Activated CD8-positive, alpha-beta memory T cell treated with anti-CD3 and anti-CD28 coated beads for 1 hour (primary cell): Measurements from ENCODE around the gene RAB8A.
"Not testable (repeated sequence)": the region's sequence is repeated elsewhere in the genome, so short reads cannot be mapped to it uniquely, and the experiment has no call there.

Experiments
- DNase-seq, 2 donors: peaks; one replicate each; pipeline ENCODE4 v3.0.0-alpha.2; 2020; ENCODE audit warnings: low read depth in 1 of 2; ENCODE audit errors: extremely low read depth in 1 of 2

RAB8A gene

DNA sequence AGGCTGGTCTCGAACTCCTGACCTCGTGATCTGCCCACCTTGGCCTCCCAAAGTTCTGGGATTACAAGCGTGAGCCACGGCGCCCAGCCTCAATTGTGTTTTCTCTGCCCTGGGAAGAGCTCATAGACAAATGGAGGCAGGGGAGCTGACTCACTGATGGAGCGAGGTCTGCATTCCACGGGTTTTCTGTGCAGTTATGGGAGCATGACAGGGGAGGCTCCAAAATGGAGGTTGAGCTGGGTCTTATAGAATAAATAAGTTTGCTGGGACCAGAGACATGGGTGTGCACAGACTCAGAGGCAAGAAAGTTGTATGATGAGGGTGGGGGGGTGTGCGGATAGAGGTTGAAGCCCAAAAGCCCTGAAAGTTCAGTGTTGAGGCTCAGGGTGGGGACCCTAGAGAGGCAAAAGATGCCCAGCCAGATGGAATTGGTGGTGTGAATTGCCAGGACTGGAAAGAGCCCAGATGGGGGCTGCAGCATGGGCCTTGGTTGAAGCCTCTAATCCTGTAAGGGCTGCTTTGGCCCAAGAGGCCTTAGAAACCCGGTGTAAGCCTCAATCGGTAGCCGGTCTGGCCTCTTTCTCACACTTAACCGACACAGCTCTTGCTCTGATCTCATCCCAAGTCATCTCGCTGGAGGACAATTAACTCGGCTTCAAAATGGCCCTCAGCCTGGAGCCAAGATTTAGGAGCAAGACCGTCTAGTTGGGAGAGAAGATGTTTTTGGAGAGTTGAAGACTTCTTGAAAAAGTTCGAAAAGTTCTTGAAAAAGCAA lies 33.5 kb upstream of the RAB8A start:
- DNase-seq: no peak

DNA sequence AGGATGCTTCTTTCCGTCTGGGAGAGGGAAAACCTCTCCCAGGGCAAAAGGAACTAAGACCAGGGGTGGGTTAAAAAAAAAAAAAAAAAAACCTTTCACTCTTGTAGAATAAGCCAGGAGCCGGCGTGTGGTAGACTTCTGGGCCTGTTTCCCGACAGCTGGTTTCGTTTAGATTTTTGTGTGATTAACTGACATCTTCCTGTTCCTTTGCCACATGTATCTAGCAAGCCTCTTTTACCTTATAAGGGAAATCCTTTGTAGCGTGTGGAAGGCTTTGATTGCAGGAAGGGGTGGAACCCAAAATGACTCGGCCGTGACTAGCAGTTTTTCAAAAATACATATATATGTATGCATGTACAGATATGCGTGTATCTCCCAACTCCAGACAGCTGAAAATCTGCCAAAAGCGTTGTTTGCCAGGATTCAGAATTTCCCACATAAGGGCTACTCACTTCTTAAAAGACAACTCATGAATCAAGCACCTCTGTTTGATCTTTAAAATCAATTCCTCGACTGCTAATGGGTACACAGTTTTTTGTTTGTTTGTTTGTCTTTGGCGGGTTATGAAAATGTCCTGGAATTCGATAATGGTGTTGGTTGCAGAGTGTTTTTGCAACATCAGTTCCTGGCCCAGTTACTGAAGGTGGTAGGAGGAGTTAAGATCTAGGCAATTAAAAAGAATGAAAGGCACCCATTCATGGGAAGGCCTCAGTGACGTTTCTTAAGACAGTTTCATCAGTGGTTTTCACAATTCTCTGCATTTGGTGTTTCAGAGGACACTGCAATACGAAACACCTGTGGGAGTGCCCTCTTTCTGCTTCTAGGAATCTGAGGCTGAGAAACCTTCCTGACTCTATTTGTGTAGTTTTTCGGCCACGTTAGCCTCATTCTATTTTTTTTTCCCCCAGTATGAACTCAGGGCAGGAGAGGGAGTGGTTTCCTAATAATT lies 32.7 kb upstream of the RAB8A start:
- no peak for DNase-seq

GRCh38 chr19:16084067-16084685 lies 27.5 kb upstream of the RAB8A start:
- DNase-seq: no peak

GRCh38 chr19:16085115-16085514 lies 26.6 kb upstream of the RAB8A start:
- DNase-seq: no peak

DNA sequence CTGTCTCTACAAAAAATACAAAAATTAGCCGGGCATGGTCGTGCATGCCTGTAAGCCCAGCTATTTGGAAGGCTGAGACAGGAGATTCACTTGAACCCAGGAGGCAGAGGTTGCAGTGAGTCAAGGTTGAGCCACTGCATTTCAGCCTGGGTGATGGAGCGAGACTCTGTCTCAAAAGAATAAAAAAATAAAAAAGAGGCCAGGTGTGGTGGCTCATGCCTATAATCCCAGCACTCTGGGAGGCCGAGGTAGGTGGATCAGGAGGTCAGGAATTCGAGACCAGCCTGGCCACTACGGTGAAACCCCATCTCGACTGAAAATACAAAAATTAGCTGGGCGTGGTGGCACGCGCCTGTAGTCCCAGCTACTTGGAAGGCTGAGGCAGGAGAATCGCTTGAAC lies 24.3 kb upstream of the RAB8A start:
- not testable (repeated sequence) for DNase-seq

GRCh38 chr19:16087940-16088339 lies 23.7 kb upstream of the RAB8A start:
- DNase-seq: no peak

DNA sequence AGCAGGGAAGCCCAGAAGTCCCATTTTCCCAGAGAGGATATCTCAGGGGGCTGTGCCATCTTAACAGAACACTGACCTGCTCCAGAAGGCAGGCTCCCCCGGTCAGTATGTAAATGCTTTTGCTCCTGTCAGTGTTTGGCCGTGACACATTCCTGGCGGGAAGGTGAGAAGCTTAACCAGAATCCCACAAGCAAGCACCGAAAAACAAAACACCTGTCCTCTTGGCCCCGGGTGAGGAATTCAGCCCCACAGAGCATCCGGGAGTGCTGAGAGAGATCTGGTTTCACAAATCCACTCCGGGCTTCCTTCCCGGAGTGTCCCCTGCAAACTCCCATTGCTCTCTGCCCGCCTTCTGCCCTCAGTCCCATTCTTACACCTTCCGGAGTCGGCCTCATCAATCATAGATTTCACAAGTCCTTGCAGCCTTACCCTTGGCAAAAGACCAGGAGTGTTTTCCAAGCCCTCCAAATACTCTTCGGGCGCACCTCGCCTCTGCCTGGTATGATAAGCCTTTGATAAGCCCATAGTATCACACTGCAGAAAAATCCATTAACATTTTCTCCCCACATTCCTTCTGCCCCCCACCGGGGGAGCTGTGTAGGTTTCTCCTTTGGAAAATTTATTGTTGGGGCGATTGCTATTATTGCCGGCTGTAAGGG lies 23.2 kb upstream of the RAB8A start:
- no peak for DNase-seq

GRCh38 chr19:16089010-16089846 lies 22.5 kb upstream of the RAB8A start:
- DNase-seq: no peak

DNA sequence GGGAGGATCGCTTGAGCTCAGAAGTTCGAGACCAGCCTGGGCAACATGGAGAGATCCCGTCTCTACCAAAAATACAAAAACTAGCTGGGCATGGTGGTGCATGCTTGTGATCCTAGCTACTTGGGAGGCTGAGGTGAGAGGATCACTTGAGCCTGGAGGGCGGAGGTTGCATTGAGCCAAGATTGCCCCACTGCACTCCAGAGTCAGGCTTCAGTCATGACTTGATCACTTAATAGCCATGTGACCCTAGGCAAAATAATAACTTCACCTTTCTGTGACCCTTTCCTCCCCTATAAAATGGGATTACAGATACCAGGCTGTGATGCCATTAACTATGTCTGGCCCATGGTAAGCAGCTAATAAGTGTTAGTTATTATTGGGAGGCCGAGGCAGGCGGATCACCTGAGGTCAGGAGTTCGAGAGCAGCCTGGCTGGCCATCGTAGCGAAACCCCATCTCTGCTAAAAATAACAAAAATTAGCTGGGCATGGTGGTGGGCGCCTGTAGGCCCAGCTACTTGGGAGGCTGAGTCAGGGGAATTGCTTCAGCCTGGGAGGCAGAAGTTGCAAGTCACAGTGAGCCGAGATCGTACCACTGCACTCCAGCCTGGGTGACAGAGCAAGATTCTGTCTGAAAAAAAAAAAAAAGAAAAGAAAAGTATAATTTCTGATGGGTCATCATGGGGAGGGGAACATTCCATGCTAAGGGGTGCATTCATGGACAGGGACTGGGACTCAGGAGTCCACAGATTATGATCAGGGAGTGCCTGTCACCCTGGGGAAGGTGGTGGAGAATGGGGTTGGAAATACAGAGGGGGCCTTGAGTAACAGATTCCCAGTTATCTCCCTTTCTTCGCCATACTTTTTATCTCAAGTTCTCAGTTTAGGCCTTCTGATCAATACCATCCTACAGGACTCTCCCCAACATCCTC lies 19.9 kb upstream of the RAB8A start:
- DNase-seq: no peak

GRCh38 chr19:16094360-16095070 lies 17.2 kb upstream of the RAB8A start:
- DNase-seq: no peak

GRCh38 chr19:16095071-16095571 lies 16.6 kb upstream of the RAB8A start:
- no peak for DNase-seq

- no peak for DNase-seq
Measured at GRCh38 chr19:16096280-16096855, 15.3 kb upstream of the RAB8A start.

DNA sequence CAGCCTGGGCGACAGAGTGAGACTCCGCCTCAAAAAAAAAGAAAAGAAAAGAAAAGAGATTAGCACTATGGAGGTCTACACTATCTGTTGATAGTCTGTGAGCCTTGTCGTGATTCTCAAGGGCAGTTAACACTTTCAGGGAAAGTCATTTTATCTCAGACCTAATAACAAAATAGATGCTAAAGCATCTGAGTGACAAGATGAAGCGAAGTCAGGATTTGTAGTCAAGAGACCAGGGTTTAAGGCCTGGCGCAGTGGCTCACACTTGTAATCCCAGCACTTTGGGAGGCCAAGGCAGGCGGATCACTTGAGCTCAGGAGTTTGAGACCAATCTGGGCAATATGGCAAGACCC lies 13.3 kb upstream of the RAB8A start:
- no peak for DNase-seq

- no peak for DNase-seq
Measured at GRCh38 chr19:16098821-16099220, 12.9 kb upstream of the RAB8A start.

GRCh38 chr19:16099314-16099965 lies 12.2 kb upstream of the RAB8A start:
- DNase-seq: not testable (repeated sequence)

GRCh38 chr19:16100524-16100923 lies 11.2 kb upstream of the RAB8A start:
- DNase-seq: no peak

DNA sequence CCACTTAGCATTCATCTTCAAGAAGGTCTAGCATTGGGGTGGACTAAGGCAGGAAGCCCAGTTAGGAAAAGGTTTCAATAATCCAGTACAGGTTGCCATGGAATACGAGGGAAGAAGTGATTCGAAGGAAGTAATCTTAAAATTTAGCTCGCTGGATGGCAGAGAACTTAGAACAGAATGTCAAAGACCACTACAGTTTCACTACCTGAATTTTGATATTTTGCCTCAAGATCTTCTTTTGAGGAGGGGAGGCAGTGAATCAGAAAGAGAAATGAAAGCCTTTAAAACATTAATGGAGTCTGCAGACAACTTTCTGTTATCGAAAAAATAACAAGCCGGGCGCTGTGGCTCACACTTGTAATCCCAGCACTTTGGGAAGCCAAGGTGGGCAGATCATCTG lies 7.0 kb upstream of the RAB8A start:
- DNase-seq: no peak
